ENCODE measurements around the gene RYR3. TPM values are rescaled to one million over a fixed set of nuclear protein-coding genes. Genes with fewer than 3 reads are reported as not detected.

RYR3 gene
- total RNA-seq, 1 experiment from 2014 or later = not detected

- CTCF ChIA-PET = no interaction called here
- H3K9me3 ChIP-seq (ENCODE audit: low read depth, low read length, poor library complexity, severe bottlenecking) = no peaks in the 10 kb centered on the region
Measured at GRCh38 chr15:33629647-33630046, 318.9 kb downstream of the RYR3 start.

GRCh38 chr15:33636234-33636633 lies 325.5 kb downstream of the RYR3 start:
- no peak overlapping the region for H3K4me3 ChIP-seq (ENCODE audit: low read depth, low read length, poor library complexity, severe bottlenecking)
- peaks cover 41% of the 10 kb centered on the region for H3K27me3 ChIP-seq (replicated peaks; ENCODE audit: insufficient read depth, low read depth, low read length, poor library complexity)
- no TSS peak for BruUV-seq (replicated peaks)
- intact Hi-C loops (cut with micrococcal nuclease; ENCODE audit: unreplicated experiment) = no loop called here
- ChIA-PET POLR2A (ENCODE audit: low non-redundant PET) (no interaction called here), CTCF (no interaction called here)
- no peaks in the 10 kb centered on the region for H3K36me3 ChIP-seq (ENCODE audit: insufficient read depth, low read length, poor library complexity, severe bottlenecking)
- TF ChIP-seq EZH2 (IDR thresholded peaks at IDR 0.05; ENCODE audit: borderline replicate concordance, low read depth, low read length, poor library complexity, severe bottlenecking) (no peak), CTCF (conservative IDR thresholded peaks at IDR 0.05; ENCODE audit: low read depth, low read length) (no peak)
- H3K9me3 ChIP-seq (ENCODE audit: low read depth, low read length, poor library complexity, severe bottlenecking) = no peaks in the 10 kb centered on the region
- H3K27ac ChIP-seq (ENCODE audit: low read depth, low read length, poor library complexity, severe bottlenecking) = no peak overlapping the region
- DNase-seq (ENCODE audit: low spot score) = no peak
- no peaks in the 10 kb centered on the region for H3K4me1 ChIP-seq (ENCODE audit: insufficient read depth, low read length, poor library complexity, severe bottlenecking)

More at GRCh38 chr15:33629647-33630046, 318.9 kb downstream of the RYR3 start:
- POLR2A ChIA-PET (ENCODE audit: low non-redundant PET) = no interaction called here
- no peaks in the 10 kb centered on the region for H3K4me1 ChIP-seq (ENCODE audit: insufficient read depth, low read length, poor library complexity, severe bottlenecking)
- no peaks in the 10 kb centered on the region for H3K36me3 ChIP-seq (ENCODE audit: insufficient read depth, low read length, poor library complexity, severe bottlenecking)
- DNase-seq (ENCODE audit: low spot score) = no peak
- intact Hi-C loops (cut with micrococcal nuclease; ENCODE audit: unreplicated experiment) = no loop called here
- H3K27ac ChIP-seq (ENCODE audit: low read depth, low read length, poor library complexity, severe bottlenecking) = no peak overlapping the region
- no TSS peak for BruUV-seq (replicated peaks)
- TF ChIP-seq CTCF (conservative IDR thresholded peaks at IDR 0.05; ENCODE audit: low read depth, low read length) = no peak
- no peak for TF ChIP-seq EZH2 (IDR thresholded peaks at IDR 0.05; ENCODE audit: borderline replicate concordance, low read depth, low read length, poor library complexity, severe bottlenecking)
- H3K4me3 ChIP-seq (ENCODE audit: low read depth, low read length, poor library complexity, severe bottlenecking) = no peak overlapping the region
- peaks cover 23% of the 10 kb centered on the region for H3K27me3 ChIP-seq (replicated peaks; ENCODE audit: insufficient read depth, low read depth, low read length, poor library complexity)

DNA sequence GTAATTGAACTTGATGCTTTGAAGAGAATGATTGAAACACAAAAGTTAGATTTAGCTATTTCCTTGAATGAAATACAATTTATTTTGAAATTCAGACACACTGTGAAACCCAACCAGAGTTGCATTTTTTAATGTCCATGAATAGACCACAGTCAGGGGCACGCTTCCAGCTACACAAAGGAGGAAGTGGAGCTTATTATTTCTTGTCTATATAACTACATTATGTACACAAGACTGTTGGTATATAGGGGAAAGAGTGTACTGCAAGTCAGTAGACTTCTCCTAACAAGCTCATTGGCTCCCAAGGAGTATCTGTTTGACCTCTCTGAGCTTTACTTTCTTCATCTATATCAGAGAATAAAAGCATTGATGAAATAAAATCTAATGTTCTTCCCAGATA lies 326.2 kb downstream of the RYR3 start:
- no TSS peak for BruUV-seq (replicated peaks)
- Histone ChIP-seq H3K27ac (ENCODE audit: low read depth, low read length, poor library complexity, severe bottlenecking) (no peak overlapping the region), H3K4me1 (ENCODE audit: insufficient read depth, low read length, poor library complexity, severe bottlenecking) (no peaks in the 10 kb centered on the region), H3K9me3 (ENCODE audit: low read depth, low read length, poor library complexity, severe bottlenecking) (no peaks in the 10 kb centered on the region), H3K4me3 (ENCODE audit: low read depth, low read length, poor library complexity, severe bottlenecking) (no peak overlapping the region), H3K36me3 (ENCODE audit: insufficient read depth, low read length, poor library complexity, severe bottlenecking) (no peaks in the 10 kb centered on the region), H3K27me3 (replicated peaks; ENCODE audit: insufficient read depth, low read depth, low read length, poor library complexity) (peaks cover 48% of the 10 kb centered on the region)
- ChIA-PET POLR2A (ENCODE audit: low non-redundant PET) (no interaction called here), CTCF (no interaction called here)
- DNase-seq (ENCODE audit: low spot score) = no peak
- intact Hi-C loops (cut with micrococcal nuclease; ENCODE audit: unreplicated experiment) = no loop called here
- no peak for TF ChIP-seq CTCF (conservative IDR thresholded peaks at IDR 0.05; ENCODE audit: low read depth, low read length)
- no peak for TF ChIP-seq EZH2 (IDR thresholded peaks at IDR 0.05; ENCODE audit: borderline replicate concordance, low read depth, low read length, poor library complexity, severe bottlenecking)

Measured in A673 (cell line).